ENCODE measurements around the gene PIWIL4.
A peak's percentile ranks its signal among the peaks of the same experiment; 100 is the strongest.

DNA sequence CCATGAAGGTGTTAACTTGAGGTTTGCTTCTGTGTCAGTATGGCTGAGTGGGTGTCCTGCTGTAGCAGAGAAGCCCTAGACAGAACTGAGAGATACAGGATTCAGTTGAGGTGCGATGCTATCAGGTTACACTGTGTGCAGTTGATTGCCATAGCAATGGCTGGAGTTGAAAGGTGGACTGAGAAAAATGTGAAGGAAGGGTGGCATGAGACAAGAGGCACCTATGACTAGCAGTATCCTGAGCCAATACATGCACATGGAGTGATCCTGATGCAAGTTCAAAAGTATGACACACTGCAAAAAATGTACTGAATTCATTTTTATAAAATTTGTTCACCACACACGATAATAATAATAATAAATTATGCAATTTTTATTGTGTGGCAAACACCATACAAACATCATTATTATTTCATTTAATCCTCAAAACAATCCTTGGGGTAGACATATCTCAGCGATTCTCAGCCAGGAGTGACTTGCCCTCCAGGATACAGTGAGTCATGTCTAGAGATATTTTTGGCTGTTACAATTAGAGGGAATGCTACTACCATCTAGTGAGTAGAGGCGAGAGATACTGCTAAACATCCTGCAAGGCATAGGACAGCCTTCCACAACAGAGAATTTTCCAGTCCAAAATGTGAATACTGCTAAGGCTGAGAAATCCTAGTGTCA lies 3.9 kb upstream of the PIWIL4 start:
- peak; percentile 76 for TF ChIP-seq CTCF (conservative IDR thresholded peaks at IDR 0.05; ENCODE audit: low read depth, low read length)
- TF ChIP-seq EZH2 (IDR thresholded peaks at IDR 0.05; ENCODE audit: low read length, unreplicated experiment) = no peak
- TF ChIP-seq EZH2phosphoT487 (IDR thresholded peaks at IDR 0.05; ENCODE audit: borderline replicate concordance, low read length) = no peak
